Adipocyte (in vitro differentiated cells): ENCODE results near the gene CHN2.

ENCODE experiments used
- DNase-seq: peaks from one replicate; pipeline ENCODE4 v3.0.0-alpha.2; 2015; ENCODE audit warnings: low read depth
- H3K27me3 ChIP-seq: replicated peaks from 2 replicates; pipeline ENCODE4 v1.7.0; 2013; ENCODE audit warnings: mild to moderate bottlenecking, low read length, moderate library complexity; ENCODE audit not compliant: control insufficient read depth, insufficient read depth
- H3K36me3 ChIP-seq: 2 replicates; pipeline ENCODE4 v1.7.0; 2013; ENCODE audit warnings: low read length, mild to moderate bottlenecking, moderate library complexity; ENCODE audit not compliant: control insufficient read depth, insufficient read depth, severe bottlenecking
- H3K4me1 ChIP-seq: 2 replicates; pipeline ENCODE4 v1.7.0; 2013; ENCODE audit warnings: mild to moderate bottlenecking, low read length, moderate library complexity; ENCODE audit not compliant: control insufficient read depth, insufficient read depth
- H3K4me3 ChIP-seq: 2 replicates; pipeline ENCODE4 v1.7.0; 2013; ENCODE audit warnings: mild to moderate bottlenecking, low read length, moderate library complexity
- H3K9ac ChIP-seq: 2 replicates; pipeline ENCODE4 v1.7.0; 2013; ENCODE audit warnings: mild to moderate bottlenecking, low read length, moderate library complexity
- H3K9me3 ChIP-seq: 2 replicates; pipeline ENCODE4 v1.7.0; 2013; ENCODE audit warnings: mild to moderate bottlenecking, low read length, moderate library complexity; ENCODE audit not compliant: control insufficient read depth

The CHN2 gene

GRCh38 chr7:29432721-29433120 lies 238.1 kb downstream of the CHN2 start:
- no peak for DNase-seq
- Histone ChIP-seq H3K4me1 (no peaks in the 10 kb centered on the region), H3K36me3 (no peaks in the 10 kb centered on the region), H3K27me3 (no peaks in the 10 kb centered on the region), H3K4me3 (no peak overlapping the region), H3K9ac (no peak overlapping the region), H3K9me3 (no peaks in the 10 kb centered on the region)

DNA sequence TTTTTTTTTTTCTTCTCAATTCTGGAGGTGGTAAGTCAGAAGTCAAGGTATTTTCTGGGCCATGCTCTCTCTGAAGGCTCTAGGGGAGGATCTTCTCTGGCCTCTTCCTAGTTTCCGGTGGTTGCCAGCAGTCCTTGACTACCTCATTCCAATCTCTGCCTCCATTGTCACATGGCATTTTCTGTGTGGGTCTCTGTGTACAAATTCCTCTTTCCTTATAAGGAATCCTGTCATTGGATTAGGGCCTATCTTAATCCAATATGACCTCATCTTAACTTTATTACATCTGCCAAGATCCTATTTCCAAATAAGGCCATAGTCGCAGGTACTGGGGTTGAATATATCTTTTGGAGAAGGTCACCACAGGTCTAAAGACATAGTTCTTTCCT lies 239.8 kb downstream of the CHN2 start:
- Histone ChIP-seq H3K4me3 (no peak overlapping the region), H3K9me3 (no peaks in the 10 kb centered on the region), H3K36me3 (no peaks in the 10 kb centered on the region), H3K9ac (no peak overlapping the region), H3K4me1 (no peaks in the 10 kb centered on the region), H3K27me3 (no peaks in the 10 kb centered on the region)
- DNase-seq, result no peak

DNA sequence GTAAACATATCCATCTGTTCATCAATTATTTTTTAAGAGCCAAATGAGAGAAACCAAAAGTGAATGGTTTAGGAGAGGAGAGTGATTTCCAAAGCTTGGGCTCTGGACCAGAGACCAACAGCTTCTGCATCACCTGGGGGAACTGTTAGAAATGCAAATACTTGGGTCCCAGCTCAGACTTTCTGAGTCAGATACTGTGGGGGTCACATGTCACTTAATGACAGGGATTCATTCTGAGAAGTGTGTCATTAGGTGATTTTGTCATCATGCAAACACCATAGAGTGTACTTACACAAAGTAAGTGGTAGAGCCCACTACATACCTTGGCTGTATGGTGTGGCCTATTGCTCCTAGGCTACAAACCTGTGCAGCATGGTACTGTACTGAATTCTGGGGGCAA lies 240.6 kb downstream of the CHN2 start:
- no peak for DNase-seq
- Histone ChIP-seq H3K9ac (no peak overlapping the region), H3K4me3 (no peak overlapping the region), H3K9me3 (no peaks in the 10 kb centered on the region), H3K4me1 (no peaks in the 10 kb centered on the region), H3K27me3 (no peaks in the 10 kb centered on the region), H3K36me3 (no peaks in the 10 kb centered on the region)

DNA sequence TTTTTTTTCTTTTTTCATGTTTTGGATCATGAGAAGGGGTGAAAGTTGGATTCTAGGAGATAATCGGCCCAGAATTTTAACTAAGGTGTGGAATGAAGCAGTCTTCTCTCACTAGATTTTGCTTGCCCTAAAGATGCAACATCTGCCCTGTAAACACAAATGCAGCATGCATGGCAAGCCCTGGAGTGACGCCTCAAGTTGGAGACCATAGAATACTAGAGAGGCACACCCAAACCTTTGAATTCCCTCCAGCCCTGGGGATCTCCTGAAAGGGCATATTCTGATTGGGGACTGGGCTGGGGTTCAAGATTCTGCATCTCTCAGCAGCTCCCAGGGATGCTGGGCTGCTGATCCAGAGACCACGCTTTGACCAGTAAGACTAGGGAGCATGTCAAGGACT lies 241.3 kb downstream of the CHN2 start:
- Histone ChIP-seq H3K27me3 (no peaks in the 10 kb centered on the region), H3K4me3 (no peak overlapping the region), H3K4me1 (no peaks in the 10 kb centered on the region), H3K9me3 (no peaks in the 10 kb centered on the region), H3K9ac (no peak overlapping the region), H3K36me3 (no peaks in the 10 kb centered on the region)
- DNase-seq, result no peak

GRCh38 chr7:29442146-29442545 lies 247.6 kb downstream of the CHN2 start:
- DNase-seq, result peak; percentile 27
- no peaks in the 10 kb centered on the region for H3K27me3 ChIP-seq
- no peak overlapping the region for H3K4me3 ChIP-seq
- no peaks in the 10 kb centered on the region for H3K36me3 ChIP-seq
- no peaks in the 10 kb centered on the region for H3K4me1 ChIP-seq
- H3K9ac ChIP-seq, result no peak overlapping the region
- no peaks in the 10 kb centered on the region for H3K9me3 ChIP-seq

- no peaks in the 10 kb centered on the region for H3K9me3 ChIP-seq
- H3K27me3 ChIP-seq, result no peaks in the 10 kb centered on the region
- no peaks in the 10 kb centered on the region for H3K36me3 ChIP-seq
- H3K9ac ChIP-seq, result no peak overlapping the region
- DNase-seq, result no peak
- no peaks in the 10 kb centered on the region for H3K4me1 ChIP-seq
- H3K4me3 ChIP-seq, result no peak overlapping the region
These were observed 249.0 kb downstream of the CHN2 start for GRCh38 chr7:29443552-29443951.

- no peak overlapping the region for H3K9ac ChIP-seq
- H3K36me3 ChIP-seq, result no peaks in the 10 kb centered on the region
- H3K9me3 ChIP-seq, result no peaks in the 10 kb centered on the region
- no peaks in the 10 kb centered on the region for H3K27me3 ChIP-seq
- no peaks in the 10 kb centered on the region for H3K4me1 ChIP-seq
- no peak overlapping the region for H3K4me3 ChIP-seq
- DNase-seq, result no peak
These were observed 249.7 kb downstream of the CHN2 start for GRCh38 chr7:29444267-29444666.

GRCh38 chr7:29445736-29446135 lies 251.2 kb downstream of the CHN2 start:
- Histone ChIP-seq H3K4me3 (no peak overlapping the region), H3K9me3 (no peaks in the 10 kb centered on the region), H3K4me1 (peaks cover 3% of the 10 kb centered on the region), H3K27me3 (no peaks in the 10 kb centered on the region), H3K36me3 (no peaks in the 10 kb centered on the region), H3K9ac (no peak overlapping the region)
- DNase-seq, result no peak

DNA sequence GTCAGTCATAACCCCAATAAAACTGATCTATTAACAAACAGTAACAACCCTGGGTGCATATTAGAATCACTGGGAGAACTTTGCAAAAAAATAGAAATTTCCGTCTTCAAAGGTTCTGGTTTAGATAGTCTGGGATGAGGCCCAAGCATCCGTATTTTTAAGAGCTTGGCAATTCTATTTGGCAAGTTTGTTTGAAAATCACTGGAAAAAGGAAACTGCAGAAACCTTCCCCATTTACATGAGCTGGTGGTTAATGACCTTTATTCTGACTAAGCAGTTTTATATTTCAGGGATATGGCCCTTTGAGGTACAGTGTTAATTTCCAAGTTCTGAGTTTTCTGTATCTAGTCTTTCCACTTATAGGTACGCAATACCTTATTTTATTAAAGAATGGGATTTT lies 253.3 kb downstream of the CHN2 start:
- Histone ChIP-seq H3K4me1 (peaks cover 3% of the 10 kb centered on the region), H3K9ac (no peak overlapping the region), H3K27me3 (peaks cover 2% of the 10 kb centered on the region), H3K4me3 (no peak overlapping the region), H3K36me3 (no peaks in the 10 kb centered on the region), H3K9me3 (no peaks in the 10 kb centered on the region)
- DNase-seq, result no peak

- Histone ChIP-seq H3K4me3 (no peak overlapping the region), H3K27me3 (peaks cover 2% of the 10 kb centered on the region)
These were observed 255.1 kb downstream of the CHN2 start for GRCh38 chr7:29449569-29450260.

GRCh38 chr7:29453021-29453420 lies 258.4 kb downstream of the CHN2 start:
- no peak overlapping the region for H3K4me3 ChIP-seq
- peaks cover 6% of the 10 kb centered on the region for H3K4me1 ChIP-seq
- peaks cover 2% of the 10 kb centered on the region for H3K27me3 ChIP-seq
- no peak overlapping the region for H3K9ac ChIP-seq
- H3K36me3 ChIP-seq, result no peaks in the 10 kb centered on the region
- no peaks in the 10 kb centered on the region for H3K9me3 ChIP-seq
- DNase-seq, result no peak

More at GRCh38 chr7:29449569-29450260, 255.1 kb downstream of the CHN2 start:
- Histone ChIP-seq H3K9ac (no peak overlapping the region), H3K9me3 (no peaks in the 10 kb centered on the region), H3K4me1 (peaks cover 3% of the 10 kb centered on the region), H3K36me3 (no peaks in the 10 kb centered on the region)
- DNase-seq, result no peak

DNA sequence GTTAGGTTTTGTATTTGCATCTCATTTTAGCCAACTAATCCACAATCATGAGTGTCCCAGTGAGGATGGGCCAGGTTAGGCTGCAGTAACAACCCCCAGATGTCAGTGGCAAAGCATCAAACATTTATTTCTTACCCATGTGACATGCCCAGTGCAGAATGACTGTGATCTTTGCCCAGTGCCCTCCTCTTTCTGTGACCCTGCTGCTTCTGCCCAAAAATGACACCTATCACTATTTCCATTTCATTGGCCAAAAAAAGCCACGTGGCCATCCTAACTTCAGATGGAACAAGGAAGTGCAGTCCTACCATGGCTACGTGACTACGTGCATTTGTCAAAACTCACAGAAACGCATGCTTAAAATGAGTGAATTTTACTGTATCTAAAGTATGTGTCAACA lies 259.9 kb downstream of the CHN2 start:
- Histone ChIP-seq H3K4me3 (no peak overlapping the region), H3K4me1 (peaks cover 12% of the 10 kb centered on the region), H3K36me3 (no peaks in the 10 kb centered on the region), H3K9ac (no peak overlapping the region), H3K9me3 (no peaks in the 10 kb centered on the region), H3K27me3 (peaks cover 2% of the 10 kb centered on the region)
- DNase-seq, result no peak
